ENCODE measurements around the gene CENPN. TPM values are rescaled to one million over a fixed set of nuclear protein-coding genes. Genes with fewer than 3 reads are reported as not detected.

The CENPN gene
- total RNA-seq, 1 donor from 2014 or later: 27.4 TPM

DNA sequence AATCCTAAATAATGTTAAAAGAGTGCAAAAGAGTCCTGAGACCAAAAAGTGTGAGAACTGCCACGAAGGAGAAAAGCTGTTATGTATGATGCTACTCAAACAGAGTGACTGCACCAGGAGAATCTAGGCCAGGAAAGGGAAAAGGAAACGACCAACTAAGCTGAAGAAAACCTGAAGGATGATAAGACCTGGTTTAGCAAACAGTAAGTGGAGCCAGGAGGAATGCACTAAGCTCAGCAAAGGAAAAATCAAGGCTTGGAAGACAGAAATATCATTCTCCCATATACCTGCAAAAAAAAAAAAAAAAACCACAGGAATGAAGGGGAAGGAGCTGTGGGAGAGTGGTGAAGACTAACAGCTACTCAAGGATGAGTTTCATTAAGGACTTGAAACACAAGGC, 21.4 kb upstream of the CENPN start:
- no peak for DNase-seq (ENCODE audit: low spot score, unreplicated experiment)
- H3K36me3 Mint-ChIP-seq (ENCODE audit: insufficient read depth): peaks cover 1% of the 10 kb centered on the region
- no peak overlapping the region for H3K4me3 Mint-ChIP-seq (ENCODE audit: low read depth)
- no peaks in the 10 kb centered on the region for H3K9me3 Mint-ChIP-seq (ENCODE audit: low read depth)
- TF ChIP-seq, protein P1, sequence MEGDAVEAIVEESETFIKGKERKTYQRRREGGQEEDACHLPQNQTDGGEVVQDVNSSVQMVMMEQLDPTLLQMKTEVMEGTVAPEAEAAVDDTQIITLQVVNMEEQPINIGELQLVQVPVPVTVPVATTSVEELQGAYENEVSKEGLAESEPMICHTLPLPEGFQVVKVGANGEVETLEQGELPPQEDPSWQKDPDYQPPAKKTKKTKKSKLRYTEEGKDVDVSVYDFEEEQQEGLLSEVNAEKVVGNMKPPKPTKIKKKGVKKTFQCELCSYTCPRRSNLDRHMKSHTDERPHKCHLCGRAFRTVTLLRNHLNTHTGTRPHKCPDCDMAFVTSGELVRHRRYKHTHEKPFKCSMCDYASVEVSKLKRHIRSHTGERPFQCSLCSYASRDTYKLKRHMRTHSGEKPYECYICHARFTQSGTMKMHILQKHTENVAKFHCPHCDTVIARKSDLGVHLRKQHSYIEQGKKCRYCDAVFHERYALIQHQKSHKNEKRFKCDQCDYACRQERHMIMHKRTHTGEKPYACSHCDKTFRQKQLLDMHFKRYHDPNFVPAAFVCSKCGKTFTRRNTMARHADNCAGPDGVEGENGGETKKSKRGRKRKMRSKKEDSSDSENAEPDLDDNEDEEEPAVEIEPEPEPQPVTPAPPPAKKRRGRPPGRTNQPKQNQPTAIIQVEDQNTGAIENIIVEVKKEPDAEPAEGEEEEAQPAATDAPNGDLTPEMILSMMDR (IDR thresholded peaks at IDR 0.05; ENCODE audit: unreplicated experiment): no peak
- H3K27ac Mint-ChIP-seq: peak overlapping the region; percentile 63
- H3K4me1 Mint-ChIP-seq (ENCODE audit: low read depth): peaks cover 42% of the 10 kb centered on the region
- no peaks in the 10 kb centered on the region for H3K27me3 Mint-ChIP-seq

DNA sequence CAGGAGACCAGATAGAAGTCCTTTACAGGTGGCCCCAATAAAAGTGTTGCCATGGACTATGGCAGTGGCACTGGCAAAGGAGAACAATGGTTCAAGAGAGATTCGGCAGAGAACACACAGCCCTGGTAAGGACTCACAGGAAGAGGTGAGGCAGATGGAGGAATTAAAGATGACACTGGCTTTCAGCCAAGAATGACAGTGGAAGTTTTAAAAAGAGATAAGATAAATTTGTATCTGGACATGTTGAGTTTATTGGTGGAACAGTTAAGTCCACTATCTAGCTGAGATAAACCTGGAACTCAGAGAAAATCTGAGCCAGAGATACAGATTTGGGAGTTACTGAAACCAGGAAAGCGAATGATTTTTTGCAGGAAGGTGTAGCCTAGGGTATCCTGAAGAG, 20.5 kb upstream of the CENPN start:
- Mint-ChIP-seq H3K4me1 (ENCODE audit: low read depth) (peaks cover 44% of the 10 kb centered on the region), H3K27me3 (no peaks in the 10 kb centered on the region), H3K9me3 (ENCODE audit: low read depth) (no peaks in the 10 kb centered on the region), H3K36me3 (ENCODE audit: insufficient read depth) (peaks cover 1% of the 10 kb centered on the region), H3K27ac (no peak overlapping the region), H3K4me3 (ENCODE audit: low read depth) (no peak overlapping the region)
- no peak for DNase-seq (ENCODE audit: low spot score, unreplicated experiment)
- TF ChIP-seq, protein P1 (IDR thresholded peaks at IDR 0.05; ENCODE audit: unreplicated experiment): no peak

DNA sequence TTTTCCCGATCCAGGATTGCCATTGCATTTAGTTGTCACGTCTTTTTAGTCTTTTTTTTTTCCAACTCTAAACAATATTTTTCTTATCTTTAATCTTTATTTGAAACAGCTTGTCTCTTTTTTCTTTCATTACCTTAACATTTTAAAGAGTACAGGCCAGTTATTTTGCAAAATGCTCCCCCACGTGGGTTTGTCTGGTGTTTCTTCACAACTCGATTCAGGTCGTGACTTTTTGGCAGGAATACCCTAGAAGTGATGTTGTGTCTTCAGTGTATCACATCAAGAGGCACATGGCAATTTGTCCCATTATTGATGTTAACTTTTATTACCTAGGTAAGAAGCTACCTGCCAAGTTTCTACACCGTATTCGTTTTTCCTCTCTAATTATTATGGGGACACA, 18.3 kb upstream of the CENPN start:
- Mint-ChIP-seq H3K4me1 (ENCODE audit: low read depth) (peaks cover 55% of the 10 kb centered on the region), H3K27ac (no peak overlapping the region), H3K27me3 (no peaks in the 10 kb centered on the region), H3K4me3 (ENCODE audit: low read depth) (no peak overlapping the region), H3K9me3 (ENCODE audit: low read depth) (no peaks in the 10 kb centered on the region), H3K36me3 (ENCODE audit: insufficient read depth) (peaks cover 4% of the 10 kb centered on the region)
- TF ChIP-seq, protein P1 (IDR thresholded peaks at IDR 0.05; ENCODE audit: unreplicated experiment): no peak
- DNase-seq (ENCODE audit: low spot score, unreplicated experiment): no peak

DNA sequence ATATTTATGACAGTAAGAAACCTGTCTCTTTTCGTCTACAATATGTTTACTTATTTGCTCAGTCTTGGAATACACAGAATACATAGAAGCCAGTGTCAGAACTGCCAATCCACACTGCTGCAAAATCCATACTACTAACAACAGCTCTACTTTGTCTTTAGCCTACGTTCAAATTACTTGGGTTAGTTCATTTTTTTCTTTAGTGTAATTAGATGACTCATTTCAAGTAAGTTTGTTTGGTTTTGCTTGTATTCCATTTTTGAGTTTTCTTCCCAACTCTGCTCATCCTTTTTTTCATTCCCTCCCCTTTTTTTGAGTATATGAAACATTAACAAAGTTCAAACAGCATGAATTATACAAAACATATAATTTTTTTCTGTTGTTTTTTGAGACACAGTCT, 17.2 kb upstream of the CENPN start:
- Mint-ChIP-seq H3K27ac (no peak overlapping the region), H3K4me3 (ENCODE audit: low read depth) (no peak overlapping the region), H3K4me1 (ENCODE audit: low read depth) (peaks cover 56% of the 10 kb centered on the region), H3K36me3 (ENCODE audit: insufficient read depth) (peaks cover 4% of the 10 kb centered on the region), H3K9me3 (ENCODE audit: low read depth) (no peaks in the 10 kb centered on the region), H3K27me3 (no peaks in the 10 kb centered on the region)
- no peak for DNase-seq (ENCODE audit: low spot score, unreplicated experiment)
- TF ChIP-seq, protein P1 (IDR thresholded peaks at IDR 0.05; ENCODE audit: unreplicated experiment): no peak

DNA sequence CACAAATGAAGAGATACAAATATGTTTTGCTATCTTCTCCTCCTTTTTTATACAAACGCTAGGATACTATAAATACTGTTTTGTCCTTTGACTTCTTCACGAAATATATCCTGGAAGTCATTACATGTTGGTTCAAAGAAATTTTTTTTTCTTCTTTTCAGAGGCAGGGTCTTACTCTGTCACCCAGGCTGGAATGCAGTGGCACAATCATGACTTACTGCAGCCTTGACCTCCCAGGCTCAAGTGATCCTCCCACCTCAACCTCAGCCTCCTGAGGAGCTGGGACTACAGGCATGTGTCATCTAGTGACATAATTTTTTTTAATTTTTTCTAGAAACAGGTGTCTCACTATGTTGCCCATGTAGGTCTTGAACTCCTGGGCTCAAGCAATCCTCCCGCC, 16.4 kb upstream of the CENPN start:
- Mint-ChIP-seq H3K27me3 (no peaks in the 10 kb centered on the region), H3K4me1 (ENCODE audit: low read depth) (peaks cover 54% of the 10 kb centered on the region), H3K36me3 (ENCODE audit: insufficient read depth) (peaks cover 4% of the 10 kb centered on the region), H3K4me3 (ENCODE audit: low read depth) (no peak overlapping the region), H3K27ac (no peak overlapping the region), H3K9me3 (ENCODE audit: low read depth) (no peaks in the 10 kb centered on the region)
- DNase-seq (ENCODE audit: low spot score, unreplicated experiment): no peak
- TF ChIP-seq, protein P1 (IDR thresholded peaks at IDR 0.05; ENCODE audit: unreplicated experiment): no peak
